HFFc6 (cell line): Measurements from ENCODE around the gene BRF1. TPM values are rescaled to one million over a fixed set of nuclear protein-coding genes. Genes with fewer than 3 reads are reported as not detected.

Experiments used
- DNase-seq: peaks from one replicate; pipeline ENCODE4 v3.0.0-alpha.2; 2018
- H3K27ac Mint-ChIP-seq: 2 replicates; pipeline ENCODE4 v1.8.0; 2020; ENCODE audit warnings: mild to moderate bottlenecking, mixed read lengths
- H3K27me3 Mint-ChIP-seq: 2 replicates; pipeline ENCODE4 v1.8.0; 2021; ENCODE audit warnings: mild to moderate bottlenecking, moderate library complexity, mixed read lengths; ENCODE audit not compliant: insufficient read depth
- H3K36me3 Mint-ChIP-seq: 2 replicates; pipeline ENCODE4 v1.8.0; 2021; ENCODE audit warnings: low read depth, mixed read lengths
- H3K4me1 Mint-ChIP-seq: 2 replicates; pipeline ENCODE4 v1.8.0; 2020; ENCODE audit warnings: low read depth, mixed read lengths
- H3K4me3 Mint-ChIP-seq: 2 replicates; pipeline ENCODE4 v1.8.0; 2020; ENCODE audit warnings: mild to moderate bottlenecking, moderate library complexity, mixed read lengths
- H3K9me3 Mint-ChIP-seq: 2 replicates; pipeline ENCODE4 v1.8.0; 2020; ENCODE audit warnings: mild to moderate bottlenecking, mixed read lengths
- CTCF ChIP-seq: fragments of 200-600 bp; sonication (generic); IDR thresholded peaks from 2 replicates; pipeline ENCODE4 v1.5.0; 2021; ENCODE audit warnings: antibody characterized with exemption, mild to moderate bottlenecking
- total RNA-seq, 6 experiments: library from RNA; stranded (reverse); fragmentation: NEBNext Ultra II Directional; extraction: Animal tissue kit (Norgen Biotek cat#: 25700); gene quantifications; 2 replicates in 1 of 6; 3 replicates in 5 of 6; pipeline ENCODE4 v1.2.3, GENCODE V29; 2021

Gene BRF1
- total RNA-seq, 6 experiments from 2014 or later = 20.1 to 25.8 (median 21.8) TPM

GRCh38 chr14:105200074-105200473, 100.7 kb downstream of the BRF1 start:
- Mint-ChIP-seq H3K27ac (no peak overlapping the region), H3K36me3 (no peaks in the 10 kb centered on the region), H3K27me3 (peaks cover 14% of the 10 kb centered on the region), H3K4me3 (no peak overlapping the region), H3K4me1 (peaks cover 10% of the 10 kb centered on the region), H3K9me3 (no peaks in the 10 kb centered on the region)
- DNase-seq = no peak
- TF ChIP-seq CTCF = peak; percentile 47; the same call in 1 of the 2 replicates

- peak overlapping the region; percentile 53; the same call in 1 of the 2 replicates for H3K27ac Mint-ChIP-seq
- no peak for TF ChIP-seq CTCF
- no peak for DNase-seq
- H3K9me3 Mint-ChIP-seq = no peaks in the 10 kb centered on the region
- peaks cover 11% of the 10 kb centered on the region for H3K27me3 Mint-ChIP-seq
- peaks cover 17% of the 10 kb centered on the region; the same call in 1 of the 2 replicates for H3K4me1 Mint-ChIP-seq
- H3K36me3 Mint-ChIP-seq = no peaks in the 10 kb centered on the region
- no peak overlapping the region for H3K4me3 Mint-ChIP-seq
Measured at GRCh38 chr14:105199093-105199492, 101.7 kb downstream of the BRF1 start.

DNA sequence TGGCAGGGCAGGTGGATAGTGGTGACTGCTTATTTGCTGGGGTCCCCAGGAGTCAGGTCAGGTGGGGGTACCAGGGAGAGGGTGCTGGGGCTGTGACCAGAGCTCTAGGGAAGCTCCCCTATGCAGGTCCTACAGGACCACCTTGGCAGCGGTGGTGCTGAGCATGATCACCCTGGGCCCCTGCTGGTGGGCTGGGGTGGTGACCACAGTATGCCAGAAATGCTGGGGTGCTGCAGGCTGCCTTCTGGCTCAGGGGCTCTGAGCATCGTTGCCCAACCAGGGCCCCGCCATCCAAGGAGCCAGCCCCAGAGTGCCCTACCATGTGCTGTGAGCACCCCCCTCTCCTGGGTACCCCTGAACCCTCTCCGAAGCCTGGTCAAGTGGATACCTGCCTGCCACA, 102.2 kb downstream of the BRF1 start:
- no peak for DNase-seq
- H3K27ac Mint-ChIP-seq = no peak overlapping the region; the same call in 1 of the 2 replicates
- no peaks in the 10 kb centered on the region for H3K36me3 Mint-ChIP-seq
- no peak overlapping the region for H3K4me3 Mint-ChIP-seq
- peaks cover 11% of the 10 kb centered on the region for H3K27me3 Mint-ChIP-seq
- H3K9me3 Mint-ChIP-seq = no peaks in the 10 kb centered on the region
- peaks cover 22% of the 10 kb centered on the region; the same call in 1 of the 2 replicates for H3K4me1 Mint-ChIP-seq
- peak; percentile 56 for TF ChIP-seq CTCF

GRCh38 chr14:105197211-105197641, 103.6 kb downstream of the BRF1 start:
- Mint-ChIP-seq H3K27me3 (peaks cover 11% of the 10 kb centered on the region), H3K9me3 (no peaks in the 10 kb centered on the region), H3K4me3 (no peak overlapping the region), H3K27ac (no peak overlapping the region), H3K4me1 (peaks cover 23% of the 10 kb centered on the region; the same call in 1 of the 2 replicates), H3K36me3 (no peaks in the 10 kb centered on the region)
- peak; percentile 62 for DNase-seq
- no peak for TF ChIP-seq CTCF

DNA sequence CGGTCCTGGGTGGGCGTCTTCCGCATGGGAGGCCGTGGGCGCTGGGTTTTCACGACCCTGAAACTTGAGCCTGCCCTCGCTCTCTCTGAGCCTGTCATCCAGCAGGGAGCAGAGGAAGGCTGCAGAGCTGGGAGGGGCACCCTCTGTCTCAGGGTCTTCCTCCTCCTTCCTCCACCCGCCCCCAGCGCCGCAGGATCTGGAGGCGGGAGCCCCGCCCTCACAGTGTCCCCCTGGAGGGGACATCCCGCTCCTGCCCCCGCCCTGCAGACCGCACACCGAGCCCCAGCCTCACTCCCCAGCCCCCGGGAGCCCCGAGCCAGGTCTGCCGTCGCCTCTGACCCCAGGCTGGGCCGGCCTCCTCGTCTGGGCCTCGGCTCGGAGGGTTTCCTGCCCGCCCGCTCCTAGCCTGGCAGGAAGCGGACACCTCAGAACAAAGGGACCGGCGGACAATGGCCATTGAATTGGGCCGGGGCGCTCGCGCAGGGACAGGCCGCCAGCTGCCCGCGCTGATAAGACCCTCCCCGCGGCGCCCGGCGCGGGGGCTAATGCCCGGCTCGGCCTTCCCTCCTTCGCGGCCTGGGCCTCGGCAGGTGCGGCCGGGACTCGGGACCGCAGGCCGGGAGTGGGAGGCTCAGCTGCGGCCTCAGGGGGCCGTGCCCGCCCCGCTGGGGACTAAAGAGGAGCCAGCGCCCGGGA, 104.4 kb downstream of the BRF1 start:
- no peak overlapping the region for H3K27ac Mint-ChIP-seq
- no peak for TF ChIP-seq CTCF
- no peaks in the 10 kb centered on the region for H3K9me3 Mint-ChIP-seq
- peaks cover 23% of the 10 kb centered on the region; the same call in 1 of the 2 replicates for H3K4me1 Mint-ChIP-seq
- H3K36me3 Mint-ChIP-seq = no peaks in the 10 kb centered on the region
- no peak for DNase-seq
- peaks cover 9% of the 10 kb centered on the region for H3K27me3 Mint-ChIP-seq
- no peak overlapping the region for H3K4me3 Mint-ChIP-seq
